Fibroblast of the aortic adventitia (primary cell): ENCODE results near the gene GDF2. TPM values are rescaled to one million over a fixed set of nuclear protein-coding genes. Genes with fewer than 3 reads are reported as not detected.

ENCODE experiments used
- DNase-seq: peaks from one replicate; pipeline ENCODE4 v3.0.0-alpha.2; 2010; ENCODE audit warnings: low read depth
- H3K4me3 ChIP-seq: 2 replicates; pipeline ENCODE4 v1.5.1; 2011; ENCODE audit warnings: low read depth, mild to moderate bottlenecking, control low read depth, low read length, moderate library complexity
- total RNA-seq: library from RNA; depleted of rRNA; stranded (reverse); fragments of >200 nt; gene quantifications from 2 replicates; pipeline ENCODE4 v1.2.3, GENCODE V29; 2012; ENCODE audit warnings: low replicate concordance
- TF ChIP-seq, protein P1 (sequence below): IDR thresholded peaks from 2 replicates; pipeline ENCODE4 v1.5.1; 2011; ENCODE audit warnings: mild to moderate bottlenecking, low read length, control low read depth, inconsistent platforms; ENCODE audit not compliant: insufficient read depth

Gene GDF2
- total RNA-seq, 1 donor, result not detected

DNA sequence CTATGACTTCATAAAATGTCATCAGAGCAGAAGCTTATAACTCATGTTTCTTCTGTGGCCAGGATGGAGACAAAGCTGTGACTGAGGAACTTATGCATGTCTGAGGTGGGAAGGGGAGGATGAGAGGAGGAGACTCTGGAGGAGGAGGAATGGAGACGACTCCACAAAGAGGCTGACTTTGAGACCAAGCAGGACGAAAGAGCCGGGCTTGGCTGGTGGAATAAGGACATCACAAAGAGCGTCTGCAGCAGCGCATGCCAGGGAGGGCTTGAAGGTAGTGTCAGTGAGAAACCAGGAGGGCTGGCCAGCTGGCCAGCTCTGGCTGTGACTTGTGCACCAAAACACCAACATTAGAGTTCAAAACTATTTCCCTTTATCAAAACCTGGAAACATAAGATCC, 6.1 kb upstream of the GDF2 start:
- no peak for DNase-seq
- no peak overlapping the region for H3K4me3 ChIP-seq
- TF ChIP-seq, protein P1, sequence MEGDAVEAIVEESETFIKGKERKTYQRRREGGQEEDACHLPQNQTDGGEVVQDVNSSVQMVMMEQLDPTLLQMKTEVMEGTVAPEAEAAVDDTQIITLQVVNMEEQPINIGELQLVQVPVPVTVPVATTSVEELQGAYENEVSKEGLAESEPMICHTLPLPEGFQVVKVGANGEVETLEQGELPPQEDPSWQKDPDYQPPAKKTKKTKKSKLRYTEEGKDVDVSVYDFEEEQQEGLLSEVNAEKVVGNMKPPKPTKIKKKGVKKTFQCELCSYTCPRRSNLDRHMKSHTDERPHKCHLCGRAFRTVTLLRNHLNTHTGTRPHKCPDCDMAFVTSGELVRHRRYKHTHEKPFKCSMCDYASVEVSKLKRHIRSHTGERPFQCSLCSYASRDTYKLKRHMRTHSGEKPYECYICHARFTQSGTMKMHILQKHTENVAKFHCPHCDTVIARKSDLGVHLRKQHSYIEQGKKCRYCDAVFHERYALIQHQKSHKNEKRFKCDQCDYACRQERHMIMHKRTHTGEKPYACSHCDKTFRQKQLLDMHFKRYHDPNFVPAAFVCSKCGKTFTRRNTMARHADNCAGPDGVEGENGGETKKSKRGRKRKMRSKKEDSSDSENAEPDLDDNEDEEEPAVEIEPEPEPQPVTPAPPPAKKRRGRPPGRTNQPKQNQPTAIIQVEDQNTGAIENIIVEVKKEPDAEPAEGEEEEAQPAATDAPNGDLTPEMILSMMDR, result no peak

DNA sequence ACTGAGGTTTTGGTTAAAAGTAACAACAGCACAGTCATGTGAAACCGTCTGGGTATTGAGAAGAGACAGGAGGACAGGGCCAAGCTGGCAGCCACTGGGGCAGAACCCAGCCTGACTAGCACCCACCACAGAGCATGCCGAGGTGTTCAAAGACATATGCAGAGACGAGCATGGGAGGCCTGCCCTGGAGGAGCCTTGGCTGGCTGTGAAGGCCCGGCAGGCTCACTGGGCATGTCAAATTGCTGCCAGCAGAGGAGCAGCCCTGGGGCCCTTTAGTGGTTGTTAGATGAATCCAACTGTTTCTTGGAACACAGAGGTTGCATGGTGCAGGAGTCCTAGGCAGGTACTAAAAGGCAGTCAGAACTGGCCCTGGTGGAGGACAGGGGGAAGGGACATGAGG, 5.0 kb upstream of the GDF2 start:
- no peak overlapping the region for H3K4me3 ChIP-seq
- TF ChIP-seq, protein P1, result no peak
- no peak for DNase-seq

DNA sequence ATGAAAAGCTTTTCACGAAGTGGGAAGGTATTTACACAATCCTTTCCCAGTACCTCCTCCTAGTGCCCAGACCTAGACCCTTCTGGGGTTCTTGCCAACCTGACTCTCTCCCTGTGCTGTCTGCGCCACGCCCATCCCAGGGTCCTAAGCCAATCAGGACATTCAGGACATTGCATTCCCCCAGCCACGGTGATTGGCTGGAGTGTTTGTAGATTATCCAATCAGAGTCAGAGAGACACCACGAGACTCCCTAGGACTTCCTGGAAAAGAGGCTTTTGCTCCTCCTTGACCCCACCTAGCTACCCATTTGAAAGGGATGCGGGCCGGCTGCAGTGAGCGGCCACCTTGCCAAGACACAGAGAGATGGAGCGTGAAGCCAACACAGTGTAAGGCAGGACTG, 3.5 kb upstream of the GDF2 start:
- no peak for DNase-seq
- TF ChIP-seq, protein P1, result no peak
- H3K4me3 ChIP-seq, result no peak overlapping the region

DNA sequence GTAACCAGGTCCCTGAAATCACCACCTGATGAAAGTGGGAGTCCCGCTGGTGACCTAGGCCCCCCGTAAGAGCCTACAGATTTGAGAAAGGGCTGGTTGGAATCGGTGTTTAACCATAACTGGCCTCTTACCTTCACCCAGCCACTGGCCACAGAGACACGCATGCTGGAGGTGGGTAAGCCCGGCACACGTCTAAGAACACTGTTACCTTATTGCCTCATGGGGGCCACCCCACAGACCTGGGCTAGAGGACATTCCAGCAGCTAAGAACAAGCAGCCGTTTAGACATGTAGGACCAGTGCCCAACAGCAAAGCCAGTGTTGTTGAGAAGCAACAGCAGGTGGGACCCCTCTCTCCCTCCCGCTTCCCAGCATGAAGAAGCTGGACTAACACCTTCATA, 2.5 kb upstream of the GDF2 start:
- DNase-seq, result no peak
- H3K4me3 ChIP-seq, result no peak overlapping the region
- TF ChIP-seq, protein P1, result no peak

DNA sequence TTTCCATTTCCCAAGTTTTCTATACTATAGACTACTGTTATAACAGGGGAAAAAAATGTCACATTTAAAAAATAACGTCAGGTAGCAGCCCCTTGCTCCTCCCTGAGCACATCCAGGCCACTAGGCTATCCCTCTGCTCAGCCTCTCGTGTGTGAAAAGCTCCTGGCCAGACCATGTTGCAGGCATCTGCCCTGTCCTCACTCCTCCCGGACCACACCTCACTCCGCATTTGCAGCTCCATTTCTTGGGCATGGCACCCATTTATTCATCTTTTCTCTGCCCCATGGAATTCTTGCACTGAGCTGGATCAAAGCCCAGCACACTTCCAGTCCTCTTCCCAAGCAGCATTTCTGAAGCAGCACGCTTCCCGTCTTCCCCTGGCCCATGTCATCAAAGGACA, 1.4 kb upstream of the GDF2 start:
- no peak overlapping the region for H3K4me3 ChIP-seq
- TF ChIP-seq, protein P1, result no peak
- DNase-seq, result no peak

DNA sequence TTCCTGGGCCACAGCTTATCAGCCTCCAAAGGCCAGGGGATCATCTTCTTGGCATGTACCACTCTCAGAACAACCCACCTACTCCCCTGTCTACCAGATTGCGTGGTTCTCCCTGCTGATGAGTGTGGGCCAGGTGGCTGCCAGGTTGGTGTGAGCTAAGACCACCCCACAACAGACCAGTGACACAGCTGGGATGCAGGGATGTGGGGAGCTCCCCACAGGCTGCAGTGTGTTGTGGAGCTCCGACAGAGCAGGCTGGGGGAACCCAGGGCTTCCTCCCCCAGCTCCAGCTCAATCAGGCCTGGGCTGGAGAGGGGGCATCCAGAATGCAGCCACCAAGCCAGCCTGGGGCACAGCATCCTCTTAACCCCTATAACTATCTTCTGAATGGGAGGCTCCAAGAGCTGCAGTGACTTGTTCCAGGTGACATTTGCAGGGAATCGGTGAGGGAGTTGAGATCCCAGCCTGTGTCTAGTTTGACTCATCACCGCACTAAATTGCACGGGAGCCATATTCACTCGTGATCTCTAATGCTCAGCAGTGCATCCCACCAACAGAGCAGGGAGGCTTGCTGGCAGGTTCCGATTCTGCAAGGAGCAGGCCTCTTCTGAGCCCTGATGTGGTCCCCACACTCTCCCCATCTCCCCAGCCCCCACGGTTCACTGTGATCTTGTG, 596 bp upstream of the GDF2 start:
- TF ChIP-seq, protein P1, result no peak
- DNase-seq, result no peak
- H3K4me3 ChIP-seq, result no peak overlapping the region

DNA sequence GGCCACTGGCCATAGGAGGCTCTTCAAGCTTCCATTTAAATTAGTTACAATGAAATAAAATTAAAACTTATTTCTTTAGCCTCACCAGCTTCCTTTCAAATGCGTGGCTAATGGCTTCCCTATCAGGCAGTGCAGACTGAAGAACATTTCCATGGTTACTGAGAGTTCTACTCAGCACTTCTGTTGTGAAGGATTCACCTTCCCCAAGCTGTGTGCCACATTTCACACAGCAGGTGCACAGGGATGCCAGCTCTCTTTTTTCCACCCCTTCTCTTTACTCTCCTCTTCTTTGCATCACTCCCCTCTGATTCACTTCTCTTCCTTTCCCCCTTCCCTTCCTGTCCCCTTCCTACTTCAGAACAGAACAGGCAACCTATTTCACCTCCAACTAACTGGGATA, 833 bp downstream of the GDF2 start:
- no peak overlapping the region for H3K4me3 ChIP-seq
- TF ChIP-seq, protein P1, result no peak
- DNase-seq, result no peak
